NCI-H187 treated with DMSO at 0.1 percent for 48 hours (cell line): Measurements from ENCODE around the gene GIMAP5.

ENCODE experiments used
- DNase-seq: peaks from one replicate; lab custom pipeline; 2025; lab: John Stamatoyannopoulos, UW

GIMAP5 gene

DNA sequence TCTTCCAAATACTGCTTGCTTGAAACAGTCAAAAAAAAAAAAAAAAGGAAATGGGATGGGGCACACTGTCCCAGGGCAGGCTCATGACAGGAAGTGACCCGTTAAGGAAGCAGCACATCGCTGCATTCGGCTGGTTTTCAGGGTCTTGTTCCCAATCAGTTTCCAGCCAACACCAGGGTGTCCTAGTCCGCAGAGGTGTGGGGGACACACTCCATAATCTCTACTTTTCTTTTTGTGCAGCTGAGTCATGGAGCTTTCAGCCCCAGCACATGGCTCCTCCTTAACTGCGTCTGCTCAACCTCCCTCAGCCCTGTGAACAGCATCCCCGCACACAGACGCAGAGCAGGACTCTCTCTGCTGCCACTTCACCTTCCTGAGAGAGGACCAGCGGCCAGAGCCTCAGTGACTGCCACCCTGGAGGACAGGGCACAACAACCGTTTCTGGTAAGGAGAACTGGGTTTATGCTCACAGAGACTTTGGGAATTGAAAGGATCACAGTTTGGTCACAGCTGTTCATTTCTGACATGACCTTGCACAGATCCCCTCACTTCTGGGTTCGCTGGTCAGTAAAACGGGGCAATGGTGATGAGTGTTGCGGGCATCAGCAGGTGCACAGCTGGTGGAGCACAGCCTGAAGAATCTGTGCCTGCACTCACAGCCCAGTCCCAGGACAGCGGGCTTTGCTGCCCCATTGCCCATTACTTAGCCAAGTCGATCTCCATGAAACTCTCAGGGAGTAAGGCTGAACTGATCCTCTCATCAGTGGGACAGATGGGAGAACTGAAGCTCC lies at the start of gene GIMAP5:
GIMAP5 (plus strand) TSS at position 154 of the 791 bp plus-strand sequence. CDS start 3,467 bp downstream, outside the sequence.
- no peak for DNase-seq

DNA sequence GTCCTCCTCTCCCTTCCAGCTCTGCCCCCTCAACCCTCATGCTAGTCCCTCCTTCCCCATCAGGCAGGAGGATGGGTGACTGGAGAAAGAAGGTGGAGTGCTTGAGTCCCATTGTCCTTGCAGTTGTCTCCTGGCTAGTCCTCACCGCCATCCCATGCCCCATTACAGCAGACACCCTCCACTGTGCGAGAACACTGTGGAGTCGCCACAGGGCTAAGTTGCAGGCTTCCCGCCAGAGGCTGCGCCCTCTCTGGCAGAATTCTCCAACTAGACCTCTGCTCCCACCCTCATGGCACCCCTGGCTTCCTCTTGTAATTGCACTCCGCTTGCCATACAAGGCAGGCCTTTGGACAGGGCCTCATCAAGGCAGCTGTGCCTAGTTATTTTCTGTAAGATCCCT lies 48.6 kb upstream of the GIMAP5 start:
- no peak for DNase-seq

DNA sequence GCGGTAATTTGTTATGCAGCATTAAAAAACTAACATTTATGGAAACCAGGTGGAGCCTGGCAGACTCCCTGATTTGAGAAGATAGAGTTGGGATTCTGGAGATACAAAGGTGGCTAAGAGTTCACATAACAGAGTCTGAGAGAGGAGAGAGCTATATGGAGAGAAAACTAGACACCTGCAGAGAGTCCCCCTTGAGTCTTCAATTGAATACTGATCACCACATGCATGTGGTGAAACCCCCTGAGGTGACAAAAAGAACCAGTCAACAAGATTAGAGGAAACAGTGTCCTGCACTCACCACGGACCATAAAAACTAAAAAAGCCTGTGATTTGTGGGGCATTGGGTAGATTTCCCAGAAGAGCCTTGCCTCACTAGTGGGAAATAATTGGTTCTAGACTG lies 41.6 kb upstream of the GIMAP5 start:
- no peak for DNase-seq

DNA sequence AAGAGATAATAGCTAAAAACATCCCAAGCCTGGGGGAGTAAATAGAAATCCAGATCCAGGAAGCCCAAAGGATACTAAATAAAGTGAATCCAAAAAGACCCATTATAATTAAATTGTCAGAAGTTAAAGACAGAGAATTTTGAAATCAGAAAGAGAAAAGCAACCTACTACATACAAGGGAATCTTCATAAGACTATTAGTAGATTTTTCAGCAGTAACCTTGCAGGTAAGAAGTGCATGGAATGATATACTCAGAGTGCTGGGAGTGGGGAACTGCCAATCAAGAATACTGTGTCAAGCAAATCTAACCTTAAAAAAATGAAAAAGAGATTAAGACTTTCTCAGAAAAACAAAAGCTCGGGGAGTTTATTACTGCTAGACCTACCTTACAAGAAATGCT lies 34.0 kb upstream of the GIMAP5 start:
- DNase-seq: no peak

DNA sequence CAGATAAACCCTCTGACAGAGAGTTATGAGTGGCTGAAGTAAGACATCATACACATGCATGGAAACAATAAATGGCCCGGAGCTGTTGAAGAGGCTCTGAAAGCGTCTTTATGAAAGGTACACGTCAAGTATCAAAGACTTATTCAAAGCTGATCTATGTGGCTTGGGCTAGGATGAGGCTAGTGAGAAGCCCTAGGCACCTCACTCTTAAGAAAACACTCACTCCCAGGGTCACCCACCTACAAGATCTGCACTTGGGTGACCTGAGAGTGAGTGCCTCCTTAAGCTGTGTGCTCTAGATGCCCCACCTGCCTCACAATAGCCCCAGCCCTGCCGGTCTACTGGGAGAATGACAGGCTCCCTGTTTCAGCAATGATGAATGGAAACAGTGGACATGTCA lies 21.9 kb upstream of the GIMAP5 start:
- DNase-seq: peak; percentile 11

DNA sequence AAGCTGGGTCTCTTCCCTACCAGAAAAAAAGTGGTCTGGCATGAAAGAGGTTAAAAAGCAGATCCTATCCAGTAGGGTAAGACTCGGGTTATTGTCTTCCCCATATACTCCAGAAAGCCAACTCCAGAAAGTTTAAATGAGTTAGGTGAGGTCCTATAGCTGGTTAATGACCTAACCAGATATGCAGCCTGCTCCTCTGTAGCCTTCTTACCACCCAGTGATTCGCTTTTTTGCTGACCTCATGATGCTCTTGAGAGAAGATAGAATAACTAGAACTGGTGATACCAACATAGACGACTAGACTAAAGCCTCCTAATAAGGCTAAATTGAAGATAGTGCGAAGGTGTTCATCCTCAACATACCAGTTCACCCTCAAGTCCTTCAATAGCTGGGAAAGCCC lies 21.5 kb upstream of the GIMAP5 start:
- no peak for DNase-seq

DNA sequence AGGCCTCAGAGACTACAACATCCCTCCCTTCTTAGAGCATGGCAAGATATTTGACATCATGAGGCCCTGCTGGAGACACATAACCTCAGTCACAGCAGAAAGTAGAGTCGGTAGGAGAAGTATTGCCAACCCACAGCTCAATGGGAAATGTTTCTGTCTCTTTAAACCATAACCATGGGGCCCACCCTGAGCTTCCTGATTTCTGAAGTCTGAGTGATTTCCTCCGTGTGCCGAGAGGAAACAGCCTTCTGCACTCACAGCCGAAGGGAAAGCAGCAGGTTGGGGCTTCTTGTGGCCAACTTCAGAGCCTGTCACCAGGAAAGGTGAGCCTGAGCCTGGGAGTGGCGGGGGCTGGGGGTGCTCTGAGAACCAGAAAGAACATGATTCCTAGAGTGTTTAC lies 20.9 kb upstream of the GIMAP5 start, which contains the start of gene GIMAP1:
GIMAP1 (plus strand) TSS at position 246 of the 400 bp plus-strand sequence. CDS start 2,435 bp downstream, outside the sequence.
- DNase-seq: no peak

DNA sequence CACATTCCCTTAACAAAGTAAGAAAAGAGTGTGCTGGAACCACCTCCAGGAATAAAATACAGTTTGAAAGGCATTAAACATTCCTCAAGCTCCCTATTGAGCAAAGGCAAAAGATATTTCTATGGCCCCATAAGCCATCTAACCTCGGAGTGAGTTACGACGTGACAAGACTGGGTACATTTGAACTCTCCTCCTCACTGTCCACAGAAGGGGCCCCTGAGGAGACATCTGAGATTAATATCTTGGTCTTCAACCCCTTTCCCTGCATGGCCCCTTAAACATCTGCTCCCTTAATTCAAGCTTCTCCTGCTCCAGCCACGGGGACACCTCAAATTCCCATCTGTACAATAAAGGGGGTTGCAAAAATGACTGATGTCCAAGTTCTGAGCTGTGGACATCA lies 20.3 kb upstream of the GIMAP5 start:
- no peak for DNase-seq

DNA sequence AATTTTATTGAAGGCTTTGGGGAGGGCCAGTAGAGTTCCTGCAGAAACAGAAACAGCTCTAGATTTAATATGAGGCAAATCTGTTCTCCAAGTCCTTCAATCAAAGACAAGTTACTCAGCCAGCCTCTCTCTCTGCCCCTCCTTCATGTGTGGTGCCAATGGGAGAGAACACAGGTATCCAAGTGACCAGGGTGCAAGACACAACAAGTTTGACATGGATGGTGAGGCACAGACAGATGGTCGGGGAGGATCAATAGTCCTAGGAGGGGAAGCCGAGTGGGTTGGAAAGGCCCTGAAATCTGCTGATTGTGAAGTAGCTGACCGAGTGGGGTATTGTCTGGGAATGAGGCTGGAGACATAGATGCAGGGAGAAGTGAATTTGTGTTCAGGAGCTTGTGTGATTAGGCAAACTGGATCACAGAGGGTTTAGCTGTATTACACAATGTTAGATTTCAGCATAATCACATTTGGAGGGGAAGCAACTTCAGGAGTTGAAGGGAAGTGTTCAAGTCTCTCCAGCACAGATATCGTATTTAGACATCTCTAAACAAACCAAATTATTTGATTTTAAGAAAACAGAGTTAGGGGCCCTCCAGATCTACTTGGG lies 19.3 kb upstream of the GIMAP5 start:
- no peak for DNase-seq

DNA sequence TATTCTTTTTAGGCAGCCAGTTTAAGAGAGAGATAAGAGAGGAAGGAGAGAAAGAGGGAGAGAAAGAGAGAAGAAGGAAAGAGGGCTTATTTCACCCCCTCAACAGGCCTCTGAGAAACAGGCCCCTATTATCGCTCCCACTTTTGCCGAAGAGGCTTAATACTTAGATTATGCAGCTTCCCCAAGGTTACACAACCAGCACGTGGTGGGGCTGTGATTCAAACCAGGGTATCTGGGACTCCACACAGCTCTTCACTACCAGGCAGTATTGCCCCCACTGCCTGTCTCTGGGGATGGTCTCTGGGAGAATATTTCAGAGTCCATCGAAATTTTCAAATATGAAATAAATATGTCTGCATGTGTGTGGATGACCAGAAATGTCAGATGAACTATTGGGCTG lies 17.8 kb upstream of the GIMAP5 start:
- no peak for DNase-seq

DNA sequence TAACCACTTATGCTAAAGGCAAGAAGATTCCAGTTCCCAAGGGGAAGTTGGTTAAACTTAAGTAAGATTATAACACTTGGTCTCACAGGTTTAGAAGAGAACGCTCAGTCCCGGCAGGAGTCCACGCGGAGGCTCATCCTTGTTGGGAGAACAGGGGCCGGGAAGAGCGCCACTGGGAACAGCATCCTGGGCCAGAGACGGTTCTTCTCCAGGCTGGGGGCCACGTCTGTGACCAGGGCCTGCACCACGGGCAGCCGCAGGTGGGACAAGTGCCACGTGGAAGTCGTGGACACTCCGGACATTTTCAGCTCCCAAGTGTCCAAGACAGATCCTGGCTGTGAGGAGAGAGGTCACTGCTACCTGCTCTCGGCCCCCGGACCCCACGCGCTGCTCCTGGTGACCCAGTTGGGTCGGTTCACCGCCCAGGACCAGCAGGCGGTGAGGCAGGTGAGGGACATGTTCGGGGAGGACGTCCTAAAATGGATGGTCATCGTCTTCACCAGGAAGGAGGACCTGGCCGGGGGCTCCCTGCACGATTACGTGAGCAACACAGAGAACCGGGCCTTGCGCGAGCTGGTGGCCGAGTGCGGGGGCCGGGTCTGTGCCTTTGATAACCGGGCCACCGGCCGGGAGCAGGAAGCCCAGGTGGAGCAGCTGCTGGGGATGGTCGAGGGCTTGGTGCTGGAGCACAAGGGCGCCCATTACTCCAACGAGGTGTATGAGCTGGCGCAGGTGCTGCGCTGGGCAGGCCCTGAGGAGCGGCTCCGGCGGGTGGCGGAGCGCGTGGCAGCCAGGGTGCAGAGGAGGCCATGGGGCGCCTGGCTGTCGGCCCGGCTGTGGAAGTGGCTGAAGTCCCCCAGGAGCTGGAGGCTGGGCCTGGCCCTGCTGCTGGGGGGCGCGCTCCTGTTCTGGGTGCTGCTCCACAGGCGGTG lies 17.0 kb upstream of the GIMAP5 start:
- DNase-seq: no peak

DNA sequence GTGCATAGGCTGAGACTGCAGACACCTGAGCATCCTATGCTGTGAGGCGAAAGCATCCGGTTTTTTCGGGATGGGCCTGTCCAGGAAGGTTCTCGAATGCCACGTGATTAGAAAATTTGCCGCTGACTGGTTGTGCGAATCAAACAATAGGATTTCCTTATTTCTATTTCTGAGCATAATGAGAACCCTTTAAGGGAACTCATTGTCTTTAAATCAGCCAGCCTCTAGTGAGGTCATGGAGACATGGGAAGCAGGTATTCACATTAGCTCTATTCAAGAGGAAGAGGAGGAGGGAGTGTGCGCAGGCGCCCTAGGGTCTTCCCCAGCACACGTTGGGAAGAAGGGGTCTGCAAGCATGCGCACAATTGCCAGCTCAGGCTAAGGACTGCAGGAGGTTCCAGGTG lies 15.2 kb upstream of the GIMAP5 start:
- DNase-seq: no peak

DNA sequence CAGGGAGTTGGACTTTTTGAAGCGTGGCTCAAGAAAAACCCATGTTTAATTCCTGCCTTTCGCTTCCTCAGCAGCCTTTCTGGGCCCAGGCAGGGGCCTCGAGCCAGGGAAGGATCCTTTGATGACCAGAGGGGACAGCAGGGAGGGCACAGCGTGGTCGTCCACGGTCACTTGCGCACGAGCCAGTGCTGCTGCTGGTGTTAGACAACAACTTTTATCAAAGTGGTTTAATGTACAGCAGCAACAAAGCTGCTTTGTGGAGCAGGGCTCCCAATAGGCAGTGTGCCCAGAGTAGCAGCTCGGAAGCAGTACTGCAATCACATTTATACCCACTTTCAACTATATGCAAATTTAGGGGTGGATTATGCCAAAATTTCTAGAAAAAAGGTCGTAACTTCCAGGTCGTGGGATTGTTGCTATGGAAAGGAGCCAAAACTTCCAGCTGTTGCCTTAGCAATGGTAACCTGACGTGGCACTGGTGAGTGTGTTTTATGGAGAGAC lies 14.7 kb upstream of the GIMAP5 start:
- no peak for DNase-seq

DNA sequence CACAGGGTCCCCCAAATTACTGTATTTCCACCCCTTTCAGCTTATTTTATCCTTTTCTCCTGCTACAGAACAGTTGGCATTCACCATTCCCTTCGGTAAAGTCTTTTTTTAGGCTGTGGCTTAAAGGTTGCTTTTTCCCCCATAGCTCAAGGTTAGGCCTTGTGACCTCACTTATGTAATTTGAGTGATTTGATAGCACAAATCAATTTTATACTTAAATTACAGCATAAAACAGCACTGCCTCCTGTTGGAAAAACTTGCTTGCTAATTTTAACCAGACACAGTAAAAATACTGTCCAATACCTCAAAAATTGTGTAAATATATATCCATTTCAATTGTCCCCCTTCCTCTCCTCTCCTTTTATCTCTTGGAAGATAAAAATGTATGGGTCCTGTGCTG lies 13.8 kb upstream of the GIMAP5 start:
- no peak for DNase-seq

DNA sequence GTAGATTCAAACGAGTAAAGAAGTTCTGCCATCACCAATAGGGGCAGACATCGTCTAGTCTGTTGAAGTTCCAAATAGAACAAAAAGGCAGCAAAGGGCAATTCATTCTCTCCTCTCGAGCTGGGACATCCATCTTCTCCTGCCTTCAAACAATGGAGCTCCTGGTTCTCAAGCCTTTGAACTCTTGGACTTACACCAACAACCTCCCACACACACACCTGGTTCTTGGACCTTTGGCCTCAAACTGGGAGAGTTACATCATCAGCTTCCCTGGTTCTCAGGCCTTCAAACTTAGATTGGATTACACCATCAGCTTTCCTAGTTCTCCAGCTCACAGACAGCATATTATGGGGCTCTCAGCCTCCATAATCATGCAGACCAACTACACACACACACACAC lies 9.8 kb upstream of the GIMAP5 start:
- no peak for DNase-seq

DNA sequence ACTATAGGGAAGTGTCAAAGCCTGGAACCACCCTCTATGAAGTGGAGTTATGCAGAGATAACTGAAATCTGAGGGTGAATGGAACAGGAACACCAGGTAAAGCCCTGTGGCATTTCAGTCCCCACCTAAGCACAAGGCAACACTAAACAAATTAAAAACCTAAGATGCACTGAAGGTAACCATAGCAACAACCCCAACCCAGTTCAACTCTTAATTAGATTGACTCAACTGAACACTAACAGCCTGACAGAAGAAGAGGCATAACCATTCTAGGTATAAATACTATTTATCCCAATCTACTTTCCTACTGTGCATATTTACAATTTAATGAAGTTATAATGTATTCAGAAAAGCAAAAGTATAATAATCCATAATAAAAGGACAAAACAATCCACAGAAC lies 9.2 kb upstream of the GIMAP5 start:
- DNase-seq: no peak

DNA sequence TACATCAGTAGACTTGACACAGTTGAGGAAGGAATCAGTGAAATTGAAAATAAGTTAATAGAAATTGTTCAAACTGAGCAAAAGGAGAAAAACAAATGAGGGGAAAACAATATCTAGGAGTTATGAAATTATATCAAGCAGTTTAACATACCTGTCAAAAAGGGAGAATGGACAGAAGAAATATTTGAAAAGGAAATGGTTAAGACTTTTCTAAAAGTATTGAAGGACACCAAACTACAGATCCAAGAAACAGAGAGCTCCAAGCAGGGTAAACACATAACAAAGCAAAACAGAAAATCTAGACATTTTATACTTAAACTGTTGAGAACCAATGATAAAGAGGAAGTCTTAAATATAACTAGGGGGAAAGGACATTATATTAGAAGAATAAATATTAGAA lies 8.6 kb upstream of the GIMAP5 start:
- DNase-seq: no peak

DNA sequence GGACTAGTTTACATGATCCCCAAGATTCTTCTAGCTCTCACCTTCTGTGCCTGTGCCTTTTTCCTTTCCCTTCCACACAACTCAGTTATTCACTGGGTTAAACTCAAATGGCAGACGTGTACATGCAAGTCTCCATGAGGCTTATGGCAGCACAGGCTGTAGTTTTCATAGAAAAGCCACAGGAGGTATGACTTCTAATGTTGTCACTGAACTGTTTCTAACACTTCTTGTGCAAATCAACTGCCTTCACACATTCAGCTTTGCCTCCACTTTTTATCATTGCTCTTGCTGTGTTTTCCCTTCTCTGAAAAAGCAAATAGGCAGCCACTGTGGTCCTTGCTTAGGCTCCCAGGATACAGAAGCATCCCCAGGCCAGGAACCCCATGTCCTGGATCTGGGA lies 5.3 kb upstream of the GIMAP5 start:
- DNase-seq: no peak

DNA sequence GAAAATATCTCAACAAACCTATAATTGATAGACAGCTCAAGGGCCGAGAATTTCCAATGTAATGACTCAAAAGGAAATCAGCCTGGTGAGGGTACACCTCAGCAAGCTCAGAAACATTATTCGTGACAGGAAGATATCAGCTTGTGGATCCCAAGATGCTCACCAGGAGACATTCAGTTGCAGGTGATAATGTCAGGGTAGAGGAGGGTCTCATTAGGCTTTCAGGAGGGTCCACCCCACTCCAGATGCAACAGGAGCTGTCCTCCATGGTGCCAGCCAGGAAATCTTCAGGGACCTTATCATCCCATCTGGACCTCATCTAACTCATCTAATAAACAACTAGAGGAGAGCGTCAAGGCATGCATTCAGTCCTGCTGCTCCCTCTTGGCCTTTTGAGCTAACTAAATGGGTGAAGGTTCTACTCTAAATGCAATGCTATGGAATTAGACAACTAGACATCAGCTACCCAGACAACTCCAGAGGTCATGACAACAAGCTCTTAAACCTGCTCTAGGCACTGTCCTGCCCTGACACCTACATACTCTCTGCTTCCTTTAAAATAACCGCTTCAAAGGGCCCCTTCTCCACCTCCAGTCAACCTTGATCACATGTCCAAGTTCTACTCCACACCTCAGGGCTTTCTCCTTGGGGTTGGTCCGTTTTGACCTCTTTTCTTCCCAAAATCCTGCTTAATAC lies 4.3 kb upstream of the GIMAP5 start:
- no peak for DNase-seq

DNA sequence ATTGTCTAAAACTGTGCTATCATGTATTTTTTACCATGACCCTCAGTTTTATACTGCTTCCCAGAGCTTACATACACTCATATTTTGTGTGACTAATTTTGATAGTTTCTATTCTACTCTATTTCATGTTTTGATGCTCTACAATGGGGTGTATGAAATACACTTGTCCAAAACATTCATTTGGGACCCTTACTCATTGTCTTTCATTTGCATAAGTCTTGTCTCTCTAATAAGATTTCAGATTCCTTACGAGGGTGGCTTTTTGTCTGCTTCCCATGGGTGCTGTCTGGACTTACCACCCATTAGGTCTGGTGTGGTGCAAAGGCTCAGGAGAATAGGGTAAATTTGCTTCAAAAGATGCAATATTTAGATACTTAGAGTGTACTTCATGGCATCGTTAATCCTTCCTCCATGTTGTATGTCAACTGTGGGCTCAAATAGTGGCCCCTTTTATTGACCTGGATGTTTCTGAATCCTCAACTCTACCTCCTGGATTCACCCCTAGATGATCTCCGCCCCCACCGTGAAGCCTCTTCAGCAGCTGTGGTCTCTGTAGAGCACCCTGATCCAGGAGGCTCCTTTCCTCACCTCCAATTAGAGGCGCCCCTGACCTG lies 3.6 kb upstream of the GIMAP5 start:
- DNase-seq: no peak

DNA sequence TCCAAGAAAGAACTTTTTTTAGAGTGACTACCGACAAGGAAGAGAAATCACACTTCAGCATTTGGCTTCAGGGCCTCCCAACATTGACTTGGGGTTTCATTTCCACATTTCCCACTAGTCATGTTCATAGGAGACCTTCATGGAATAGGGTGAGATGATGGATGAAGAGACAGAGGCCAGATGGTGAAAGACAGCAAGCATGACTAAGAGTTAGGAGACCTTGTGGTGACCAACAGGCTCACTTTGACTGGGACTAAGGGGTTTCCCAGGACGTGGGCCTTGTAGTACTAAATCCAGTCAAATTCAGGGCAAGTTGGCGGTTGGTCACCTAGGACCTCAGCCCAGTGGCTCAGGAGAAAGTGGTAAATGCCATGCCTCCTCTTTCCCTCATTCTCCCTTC lies 3.0 kb upstream of the GIMAP5 start:
- no peak for DNase-seq
